ENCODE results near the gene SHC3. TPM values are rescaled to one million over a fixed set of nuclear protein-coding genes. Genes with fewer than 3 reads are reported as not detected.

The SHC3 gene
- total and polyA plus RNA-seq, 2 donors (not counting 1 experiment from before 2014, with no cell fraction given) = 1.7 to 16.2 TPM

- no peak overlapping the region for H3K27ac ChIP-seq (ENCODE audit: insufficient read depth, low read length)
- no peaks in the 10 kb centered on the region for H3K27me3 ChIP-seq (ENCODE audit: control insufficient read depth, insufficient read depth, low read length)
- no peak overlapping the region for H3K9ac ChIP-seq (ENCODE audit: insufficient read depth, low read length)
- DNase-seq (ENCODE audit: low read depth in 2 of 2) = peak; percentile 77 to 79
- H3K79me2 ChIP-seq (ENCODE audit: control insufficient read depth, insufficient read depth, low read length) = no peaks in the 10 kb centered on the region
- TF ChIP-seq, protein P1, sequence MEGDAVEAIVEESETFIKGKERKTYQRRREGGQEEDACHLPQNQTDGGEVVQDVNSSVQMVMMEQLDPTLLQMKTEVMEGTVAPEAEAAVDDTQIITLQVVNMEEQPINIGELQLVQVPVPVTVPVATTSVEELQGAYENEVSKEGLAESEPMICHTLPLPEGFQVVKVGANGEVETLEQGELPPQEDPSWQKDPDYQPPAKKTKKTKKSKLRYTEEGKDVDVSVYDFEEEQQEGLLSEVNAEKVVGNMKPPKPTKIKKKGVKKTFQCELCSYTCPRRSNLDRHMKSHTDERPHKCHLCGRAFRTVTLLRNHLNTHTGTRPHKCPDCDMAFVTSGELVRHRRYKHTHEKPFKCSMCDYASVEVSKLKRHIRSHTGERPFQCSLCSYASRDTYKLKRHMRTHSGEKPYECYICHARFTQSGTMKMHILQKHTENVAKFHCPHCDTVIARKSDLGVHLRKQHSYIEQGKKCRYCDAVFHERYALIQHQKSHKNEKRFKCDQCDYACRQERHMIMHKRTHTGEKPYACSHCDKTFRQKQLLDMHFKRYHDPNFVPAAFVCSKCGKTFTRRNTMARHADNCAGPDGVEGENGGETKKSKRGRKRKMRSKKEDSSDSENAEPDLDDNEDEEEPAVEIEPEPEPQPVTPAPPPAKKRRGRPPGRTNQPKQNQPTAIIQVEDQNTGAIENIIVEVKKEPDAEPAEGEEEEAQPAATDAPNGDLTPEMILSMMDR (conservative IDR thresholded peaks at IDR 0.05 in 1 of 2, IDR thresholded peaks at IDR 0.05 in 1 of 2; ENCODE audit: low read depth in 1 of 2, low read length in 2 of 2) = no peak
- TF ChIP-seq EZH2 (IDR thresholded peaks at IDR 0.05; ENCODE audit: low read length, missing control alignments) = no peak
- no peaks in the 10 kb centered on the region for H3K36me3 ChIP-seq (ENCODE audit: control insufficient read depth, insufficient read depth, low read length)
- H3K4me1 ChIP-seq (ENCODE audit: control insufficient read depth, extremely low read depth, insufficient read depth, low read length) = peaks cover 22% of the 10 kb centered on the region
- H4K20me1 ChIP-seq (ENCODE audit: control insufficient read depth, extremely low read depth, insufficient read depth, low read length) = no peaks in the 10 kb centered on the region
- no peaks in the 10 kb centered on the region for H3K9me3 ChIP-seq (ENCODE audit: control insufficient read depth, insufficient read depth, low read depth, low read length)
- no peak overlapping the region for H3K4me2 ChIP-seq (ENCODE audit: extremely low read depth, insufficient read depth, low read length)
- no peak overlapping the region for H2AFZ ChIP-seq (ENCODE audit: low read length)
- no peak overlapping the region for H3K4me3 ChIP-seq (replicated peaks in 1 of 4; ENCODE audit: control extremely low read depth in 1 of 4, insufficient read depth in 1 of 4, low read depth in 3 of 4, low read length in 4 of 4)
These were observed 155.7 kb downstream of the SHC3 start for GRCh38 chr9:89022902-89023301.

- Histone ChIP-seq H3K36me3 (ENCODE audit: control insufficient read depth, insufficient read depth, low read length) (no peaks in the 10 kb centered on the region), H3K79me2 (ENCODE audit: control insufficient read depth, insufficient read depth, low read length) (no peaks in the 10 kb centered on the region), H3K9ac (ENCODE audit: insufficient read depth, low read length) (no peak overlapping the region), H3K4me3 (replicated peaks in 1 of 4; ENCODE audit: control extremely low read depth in 1 of 4, insufficient read depth in 1 of 4, low read depth in 3 of 4, low read length in 4 of 4) (no peak overlapping the region), H3K27me3 (ENCODE audit: control insufficient read depth, insufficient read depth, low read length) (no peaks in the 10 kb centered on the region), H3K4me2 (ENCODE audit: extremely low read depth, insufficient read depth, low read length) (no peak overlapping the region), H2AFZ (ENCODE audit: low read length) (no peak overlapping the region), H4K20me1 (ENCODE audit: control insufficient read depth, extremely low read depth, insufficient read depth, low read length) (no peaks in the 10 kb centered on the region), H3K27ac (ENCODE audit: insufficient read depth, low read length) (no peak overlapping the region), H3K9me3 (ENCODE audit: control insufficient read depth, insufficient read depth, low read depth, low read length) (no peaks in the 10 kb centered on the region), H3K4me1 (ENCODE audit: control insufficient read depth, extremely low read depth, insufficient read depth, low read length) (peaks cover 22% of the 10 kb centered on the region)
- DNase-seq (ENCODE audit: low read depth in 2 of 2) = peak; percentile 59 to 77
- TF ChIP-seq, protein P1 (conservative IDR thresholded peaks at IDR 0.05 in 1 of 2, IDR thresholded peaks at IDR 0.05 in 1 of 2; ENCODE audit: low read depth in 1 of 2, low read length in 2 of 2) = no peak
- no peak for TF ChIP-seq EZH2 (IDR thresholded peaks at IDR 0.05; ENCODE audit: low read length, missing control alignments)
These were observed 156.4 kb downstream of the SHC3 start for GRCh38 chr9:89022001-89022759.

DNA sequence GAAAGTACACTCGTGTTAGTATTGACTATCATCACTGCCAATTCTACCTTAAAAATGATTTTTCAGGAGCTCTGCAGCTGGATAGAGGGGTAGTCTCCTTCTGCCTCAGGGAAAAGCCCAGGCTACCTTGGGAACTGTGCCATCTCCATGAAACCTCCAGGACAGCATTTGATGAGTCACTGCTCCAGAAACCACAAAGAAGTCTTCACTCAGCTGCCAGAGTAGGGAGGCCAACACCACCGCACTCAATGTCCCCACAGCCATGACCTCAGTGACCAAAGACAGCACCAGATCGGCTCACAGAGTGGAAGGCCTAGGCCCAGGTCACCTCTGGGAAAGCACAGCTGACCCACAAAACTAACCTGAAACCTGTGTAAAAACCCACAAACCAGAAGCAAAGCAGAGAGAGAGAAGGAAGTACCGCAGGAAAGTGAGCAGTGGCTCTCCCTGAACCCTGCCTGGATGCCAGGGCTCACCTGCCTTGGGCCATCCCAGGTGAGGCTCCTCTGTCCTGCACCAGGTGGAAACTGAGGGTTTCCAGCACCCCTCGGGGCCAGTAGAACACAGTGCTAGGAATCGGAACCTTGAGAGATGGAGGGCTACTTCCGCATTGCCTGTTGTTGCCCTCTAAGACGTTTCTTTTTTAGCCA lies 157.3 kb downstream of the SHC3 start:
- Histone ChIP-seq H3K9ac (ENCODE audit: insufficient read depth, low read length) (no peak overlapping the region), H2AFZ (ENCODE audit: low read length) (no peak overlapping the region), H3K79me2 (ENCODE audit: control insufficient read depth, insufficient read depth, low read length) (no peaks in the 10 kb centered on the region), H3K27ac (ENCODE audit: insufficient read depth, low read length) (peak overlapping the region; percentile 17), H3K4me3 (replicated peaks in 1 of 4; ENCODE audit: control extremely low read depth in 1 of 4, insufficient read depth in 1 of 4, low read depth in 3 of 4, low read length in 4 of 4) (no peak overlapping the region), H4K20me1 (ENCODE audit: control insufficient read depth, extremely low read depth, insufficient read depth, low read length) (no peaks in the 10 kb centered on the region), H3K4me2 (ENCODE audit: extremely low read depth, insufficient read depth, low read length) (peak overlapping the region; percentile 7), H3K27me3 (ENCODE audit: control insufficient read depth, insufficient read depth, low read length) (no peaks in the 10 kb centered on the region), H3K9me3 (ENCODE audit: control insufficient read depth, insufficient read depth, low read depth, low read length) (no peaks in the 10 kb centered on the region), H3K4me1 (ENCODE audit: control insufficient read depth, extremely low read depth, insufficient read depth, low read length) (peaks cover 22% of the 10 kb centered on the region), H3K36me3 (ENCODE audit: control insufficient read depth, insufficient read depth, low read length) (no peaks in the 10 kb centered on the region)
- no peak for TF ChIP-seq EZH2 (IDR thresholded peaks at IDR 0.05; ENCODE audit: low read length, missing control alignments)
- TF ChIP-seq, protein P1 (conservative IDR thresholded peaks at IDR 0.05 in 1 of 2, IDR thresholded peaks at IDR 0.05 in 1 of 2; ENCODE audit: low read depth in 1 of 2, low read length in 2 of 2) = no peak
- DNase-seq (ENCODE audit: low read depth in 2 of 2) = peak; percentile 88 to 92
